GM12873 (cell line): Measurements from ENCODE around the gene PRADC1.

Source experiments
- TF ChIP-seq, protein P1 (sequence below): IDR thresholded peaks from 2 replicates; pipeline ENCODE4 v1.5.1; 2012; ENCODE audit warnings: low read depth, mild to moderate bottlenecking, moderate library complexity, low read length, control low read depth; ENCODE audit not compliant: insufficient read depth; ENCODE audit errors: missing control alignments

PRADC1 gene

GRCh38 chr2:73268366-73268829 is 35.4 kb upstream of the PRADC1 start:
- TF ChIP-seq, protein P1, sequence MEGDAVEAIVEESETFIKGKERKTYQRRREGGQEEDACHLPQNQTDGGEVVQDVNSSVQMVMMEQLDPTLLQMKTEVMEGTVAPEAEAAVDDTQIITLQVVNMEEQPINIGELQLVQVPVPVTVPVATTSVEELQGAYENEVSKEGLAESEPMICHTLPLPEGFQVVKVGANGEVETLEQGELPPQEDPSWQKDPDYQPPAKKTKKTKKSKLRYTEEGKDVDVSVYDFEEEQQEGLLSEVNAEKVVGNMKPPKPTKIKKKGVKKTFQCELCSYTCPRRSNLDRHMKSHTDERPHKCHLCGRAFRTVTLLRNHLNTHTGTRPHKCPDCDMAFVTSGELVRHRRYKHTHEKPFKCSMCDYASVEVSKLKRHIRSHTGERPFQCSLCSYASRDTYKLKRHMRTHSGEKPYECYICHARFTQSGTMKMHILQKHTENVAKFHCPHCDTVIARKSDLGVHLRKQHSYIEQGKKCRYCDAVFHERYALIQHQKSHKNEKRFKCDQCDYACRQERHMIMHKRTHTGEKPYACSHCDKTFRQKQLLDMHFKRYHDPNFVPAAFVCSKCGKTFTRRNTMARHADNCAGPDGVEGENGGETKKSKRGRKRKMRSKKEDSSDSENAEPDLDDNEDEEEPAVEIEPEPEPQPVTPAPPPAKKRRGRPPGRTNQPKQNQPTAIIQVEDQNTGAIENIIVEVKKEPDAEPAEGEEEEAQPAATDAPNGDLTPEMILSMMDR: no peak

- TF ChIP-seq, protein P1: no peak
These were observed 34.0 kb upstream of the PRADC1 start for GRCh38 chr2:73267008-73267407.

DNA sequence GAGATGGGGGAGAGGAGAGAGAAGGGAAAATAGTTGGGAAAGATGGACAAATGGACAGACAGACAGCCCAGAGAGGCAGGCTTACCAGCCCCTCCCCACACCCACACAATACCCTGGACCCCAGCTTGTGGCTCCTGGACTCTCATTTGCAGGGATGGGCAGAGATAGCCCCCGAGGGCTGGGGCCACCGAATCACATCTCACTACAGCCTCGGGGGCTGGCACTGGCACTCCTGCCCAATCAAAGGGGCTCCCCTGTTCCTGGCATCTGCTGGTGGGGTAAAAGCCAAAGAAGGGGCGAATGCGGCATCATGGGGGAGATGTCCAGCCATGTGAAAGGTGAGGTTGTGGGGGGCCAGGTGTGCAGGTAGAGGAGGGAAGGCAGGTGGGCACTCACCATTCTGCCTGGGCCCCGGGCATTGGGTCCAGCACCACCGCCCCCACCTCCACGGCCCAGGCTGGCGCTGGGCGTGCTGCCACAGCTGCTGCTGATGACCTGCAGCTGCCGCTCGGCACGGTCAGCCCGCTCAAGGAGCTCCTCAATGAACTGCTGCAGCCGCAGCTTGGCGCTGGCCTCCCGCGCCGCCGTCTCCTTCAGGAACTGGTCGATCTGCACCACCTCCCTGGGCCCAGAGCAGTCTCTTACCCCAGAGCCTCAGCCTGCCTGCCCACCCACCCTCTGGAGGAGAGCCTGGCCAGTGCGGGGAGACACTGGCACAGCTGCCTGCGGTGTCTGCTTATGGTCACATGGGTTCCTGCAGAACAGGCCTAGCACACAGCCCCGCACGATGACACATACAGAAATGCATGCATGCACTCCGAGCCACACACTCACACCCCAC is 33.2 kb upstream of the PRADC1 start:
- TF ChIP-seq, protein P1: no peak

DNA sequence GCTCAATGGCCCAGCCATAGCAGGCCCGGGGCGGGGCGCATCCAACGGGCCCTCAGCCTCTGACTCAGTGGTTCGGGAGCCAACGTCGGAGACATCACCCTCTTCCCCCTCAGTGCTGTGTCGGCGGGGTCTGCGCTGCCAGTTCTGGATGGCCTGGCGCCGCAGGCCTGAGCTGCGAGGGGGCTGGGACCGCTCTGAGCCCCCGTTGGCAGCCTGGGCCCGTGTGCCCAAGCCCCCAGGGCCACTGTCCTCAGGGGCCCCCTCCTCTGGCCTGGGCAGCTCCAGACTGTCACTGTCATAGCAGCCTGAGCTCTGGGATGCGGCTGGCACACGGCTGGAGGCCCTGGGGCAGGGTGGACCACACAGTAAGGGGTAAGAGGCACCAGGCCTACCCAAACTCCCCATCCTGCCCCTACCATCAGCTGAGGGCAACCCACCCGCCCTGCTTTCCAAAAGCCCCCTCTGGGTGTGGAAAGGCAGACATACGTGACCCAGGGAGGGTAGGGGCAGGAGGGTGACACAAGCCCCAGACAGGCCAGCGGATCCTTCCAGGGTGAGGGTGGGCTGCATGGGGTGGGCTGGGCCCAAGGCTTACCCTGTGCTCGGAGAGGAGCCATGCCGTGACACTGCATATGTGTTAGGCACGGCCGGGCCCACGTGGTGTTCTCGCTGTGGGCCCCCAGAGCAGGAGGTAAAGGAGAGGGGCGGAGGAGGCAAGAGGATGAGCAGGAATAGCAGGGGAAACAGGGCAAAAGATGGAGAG is 32.4 kb upstream of the PRADC1 start:
- TF ChIP-seq, protein P1: no peak

DNA sequence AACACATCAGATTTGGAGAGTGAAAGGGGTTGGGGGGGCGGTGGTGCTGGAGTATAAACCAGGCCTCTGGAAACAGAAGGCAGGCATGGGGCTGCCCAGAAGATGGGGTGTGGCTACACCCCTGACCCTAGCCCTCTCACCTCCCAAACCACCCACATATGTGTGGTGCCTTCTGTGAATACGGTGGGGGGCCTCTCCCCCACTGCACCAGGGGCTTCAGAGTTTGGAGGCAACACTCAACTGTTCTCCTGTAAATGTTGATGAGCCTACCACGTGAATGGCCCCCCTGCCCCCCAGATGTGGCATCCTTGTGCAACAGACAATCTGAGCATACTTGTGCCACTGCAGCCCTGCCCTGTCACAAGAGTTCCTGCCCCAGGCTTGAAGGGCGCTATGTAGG is 31.7 kb upstream of the PRADC1 start:
- TF ChIP-seq, protein P1: no peak

- TF ChIP-seq, protein P1: no peak
These were observed 31.2 kb upstream of the PRADC1 start for GRCh38 chr2:73264332-73264606.

- TF ChIP-seq, protein P1: no peak
These were observed 30.7 kb upstream of the PRADC1 start for GRCh38 chr2:73263540-73264331.
